Esophagus muscularis mucosa (tissue), 4 donors: ENCODE results near the gene SLC25A1. TPM values are rescaled to one million over a fixed set of nuclear protein-coding genes. Genes with fewer than 3 reads are reported as not detected.

ENCODE experiments used
- DNase-seq: peaks from one replicate; pipeline ENCODE4 v3.0.0-alpha.2; 2017; ENCODE audit errors: extremely low spot score
- H3K27ac ChIP-seq, 4 donors: fragments of 200-600 bp; sonication (generic); replicated peaks in 1 of 4; 1 replicate in 3 of 4; 2 replicates in 1 of 4; pipeline ENCODE4 v1.5.1; 2016 to 2019; ENCODE audit warnings: mild to moderate bottlenecking in 1 of 4
- H3K27me3 ChIP-seq, 4 donors: fragments of 200-600 bp; sonication (generic); one replicate each; pipeline versions ENCODE4 v1.5.1 to v1.6.0; 2016 to 2019
- H3K36me3 ChIP-seq, 4 donors: fragments of 200-600 bp; sonication (generic); one replicate each; pipeline ENCODE4 v1.5.1; 2016 to 2019
- H3K4me1 ChIP-seq, 4 donors: fragments of 200-600 bp; sonication (generic); one replicate each; pipeline ENCODE4 v1.5.1; 2016 to 2019
- H3K4me3 ChIP-seq, 4 donors: fragments of 200-600 bp; sonication (generic); 1 replicate in 2 of 4; 2 replicates in 2 of 4; pipeline ENCODE4 v1.5.1; 2016 to 2019; ENCODE audit warnings: mild to moderate bottlenecking in 4 of 4, moderate library complexity in 1 of 4
- H3K9me3 ChIP-seq, 4 donors: fragments of 200-600 bp; sonication (generic); 1 replicate in 3 of 4; 2 replicates in 1 of 4; pipeline ENCODE4 v1.5.1; 2016 to 2019
- EP300 ChIP-seq: sonication (generic); formaldehyde crosslinking; IDR thresholded peaks from one replicate; pipeline ENCODE4 v1.6.1; 2017; ENCODE audit warnings: antibody characterized with exemption
- POLR2A ChIP-seq: fragments of 450-650 bp; IDR thresholded peaks from one replicate; pipeline ENCODE4 v1.6.1; 2017; ENCODE audit warnings: antibody characterized with exemption, moderate library complexity, mild to moderate bottlenecking, low read depth
- POLR2AphosphoS5 ChIP-seq, 2 donors: sonication (generic); formaldehyde crosslinking; IDR thresholded peaks; one replicate each; pipeline ENCODE4 v1.6.1; 2017; ENCODE audit warnings: antibody characterized with exemption in 2 of 2
- WGBS: methylation state at CpG from one replicate; pipeline ENCODE4 v1.1.5; 2018; 5-methylcytosine and 5-hydroxymethylcytosine counted together
- intact Hi-C: fragments of 100-400 bp; cut with DNase I; formaldehyde crosslinking; loops from one replicate; pipeline ENCODE4 v1.15.1; 2023
- total RNA-seq, 4 donors: library from RNA; depleted of rRNA; stranded (reverse); fragments of >200 nt; gene quantifications; one replicate each; pipeline versions ENCODE4 v1.1.0 to v1.2.1, GENCODE V29; 2016
- TF ChIP-seq, protein P1 (sequence below), 3 experiments: fragments of 200-600 bp in 2 of 3; fragments of 450-650 bp in 1 of 3; sonication (generic) in 2 of 3; IDR thresholded peaks; one replicate each; pipeline ENCODE4 v1.5.1; 2017 to 2019; ENCODE audit warnings: antibody characterized with exemption in 3 of 3, mild to moderate bottlenecking in 2 of 3, moderate library complexity in 1 of 3

The SLC25A1 gene
- total RNA-seq, 4 donors from 2014 or later, result 57.3 to 88.9 (median 71.8) TPM

DNA sequence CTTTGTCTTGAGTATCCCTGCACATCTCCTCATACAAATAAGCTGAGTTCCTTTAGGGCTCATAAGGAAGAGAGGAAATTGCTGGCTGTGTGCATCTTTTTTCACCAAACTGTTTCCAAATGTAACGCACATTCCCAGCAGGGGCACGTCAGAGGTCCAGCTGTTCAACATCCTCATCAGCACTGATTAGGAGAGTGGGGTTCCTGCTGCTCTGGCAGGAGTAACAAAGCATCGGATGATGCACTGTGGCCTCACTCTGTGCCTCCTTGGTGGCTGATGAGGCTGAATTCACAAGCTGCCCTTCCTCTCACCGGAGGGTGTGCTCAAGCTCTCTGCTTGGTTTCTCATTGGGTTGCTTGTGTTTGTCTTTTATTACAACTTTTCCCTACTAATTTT lies 35.5 kb upstream of the SLC25A1 start:
- TF ChIP-seq, protein P1, sequence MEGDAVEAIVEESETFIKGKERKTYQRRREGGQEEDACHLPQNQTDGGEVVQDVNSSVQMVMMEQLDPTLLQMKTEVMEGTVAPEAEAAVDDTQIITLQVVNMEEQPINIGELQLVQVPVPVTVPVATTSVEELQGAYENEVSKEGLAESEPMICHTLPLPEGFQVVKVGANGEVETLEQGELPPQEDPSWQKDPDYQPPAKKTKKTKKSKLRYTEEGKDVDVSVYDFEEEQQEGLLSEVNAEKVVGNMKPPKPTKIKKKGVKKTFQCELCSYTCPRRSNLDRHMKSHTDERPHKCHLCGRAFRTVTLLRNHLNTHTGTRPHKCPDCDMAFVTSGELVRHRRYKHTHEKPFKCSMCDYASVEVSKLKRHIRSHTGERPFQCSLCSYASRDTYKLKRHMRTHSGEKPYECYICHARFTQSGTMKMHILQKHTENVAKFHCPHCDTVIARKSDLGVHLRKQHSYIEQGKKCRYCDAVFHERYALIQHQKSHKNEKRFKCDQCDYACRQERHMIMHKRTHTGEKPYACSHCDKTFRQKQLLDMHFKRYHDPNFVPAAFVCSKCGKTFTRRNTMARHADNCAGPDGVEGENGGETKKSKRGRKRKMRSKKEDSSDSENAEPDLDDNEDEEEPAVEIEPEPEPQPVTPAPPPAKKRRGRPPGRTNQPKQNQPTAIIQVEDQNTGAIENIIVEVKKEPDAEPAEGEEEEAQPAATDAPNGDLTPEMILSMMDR (IDR thresholded peaks at IDR 0.05), result no peak
- TF ChIP-seq POLR2A, result no peak
- TF ChIP-seq POLR2AphosphoS5 (IDR thresholded peaks at IDR 0.05), result no peak
- no peak for TF ChIP-seq EP300
- H3K36me3 ChIP-seq, result peaks cover 0 to 38% (median 29%) of the 10 kb centered on the region in 4 donors
- no peak for DNase-seq
- H3K27ac ChIP-seq, result no peak overlapping the region
- WGBS, result 60% methylated on average over 4 of the region's 4 CpGs
- H3K27me3 ChIP-seq, result no peaks in the 10 kb centered on the region
- H3K4me3 ChIP-seq, result no peak overlapping the region
- intact Hi-C loops, result no loop called here
- peaks cover 0 to 11% (median 2%) of the 10 kb centered on the region in 4 donors for H3K4me1 ChIP-seq
- H3K9me3 ChIP-seq, result no peaks in the 10 kb centered on the region

DNA sequence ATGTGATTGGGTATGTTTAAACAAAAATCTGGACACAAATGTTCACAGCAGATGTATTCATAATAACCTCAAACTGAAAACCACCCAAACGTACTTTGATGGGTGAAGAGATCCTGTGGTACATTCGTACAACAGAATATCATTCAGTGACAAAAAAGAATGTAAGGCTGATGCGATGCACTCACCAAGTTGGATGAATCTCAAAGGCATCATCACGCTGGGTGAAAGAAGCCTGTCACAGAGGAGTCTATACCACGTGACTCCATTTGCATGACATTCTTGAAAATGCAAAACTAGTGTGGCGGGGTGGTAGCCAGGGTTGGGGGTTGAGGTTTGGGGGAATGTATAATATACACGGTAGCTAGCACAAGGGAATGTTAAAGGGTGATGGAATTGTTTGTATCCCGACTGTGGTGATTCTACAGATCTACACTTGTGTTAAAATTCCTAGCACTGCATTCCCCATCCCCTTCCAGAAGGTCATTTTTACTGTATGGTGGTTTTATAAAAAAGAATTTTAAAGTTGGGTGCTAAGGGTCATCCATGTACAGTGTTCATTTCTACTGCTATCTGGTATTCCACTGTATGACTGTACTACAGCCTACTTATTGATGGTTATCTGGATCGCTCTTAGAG lies 35.0 kb upstream of the SLC25A1 start:
- Histone ChIP-seq H3K4me1 (peaks cover 0 to 8% (median 2%) of the 10 kb centered on the region in 4 donors), H3K4me3 (no peak overlapping the region), H3K9me3 (no peaks in the 10 kb centered on the region), H3K36me3 (peaks cover 0 to 43% (median 35%) of the 10 kb centered on the region in 4 donors), H3K27ac (no peak overlapping the region), H3K27me3 (no peaks in the 10 kb centered on the region)
- intact Hi-C loops, result no loop called here
- WGBS, result 72% methylated on average over 9 of the region's 9 CpGs
- TF ChIP-seq EP300 (no peak), POLR2A (no peak), POLR2AphosphoS5 (IDR thresholded peaks at IDR 0.05) (no peak)
- TF ChIP-seq, protein P1 (IDR thresholded peaks at IDR 0.05), result no peak
- DNase-seq, result no peak

DNA sequence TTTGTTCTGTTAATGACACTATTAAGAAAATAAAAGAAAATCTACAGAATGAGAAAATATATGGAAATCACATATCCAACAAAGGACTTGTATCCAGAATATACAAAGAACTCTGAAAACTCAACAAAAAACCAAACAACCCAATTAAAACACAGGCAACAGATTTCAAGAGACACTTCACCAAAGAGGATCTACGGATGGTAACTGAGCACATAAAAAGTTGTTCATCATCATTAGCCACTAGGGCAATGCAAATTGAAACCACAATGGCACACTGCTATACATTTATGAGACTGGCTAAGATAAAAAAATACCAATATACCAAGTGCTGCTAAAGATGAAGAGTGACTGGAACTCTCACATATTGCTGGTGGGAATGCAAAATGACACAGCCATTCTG lies 34.5 kb upstream of the SLC25A1 start:
- Histone ChIP-seq H3K4me3 (no peak overlapping the region), H3K4me1 (peaks cover 0 to 5% (median 2%) of the 10 kb centered on the region in 4 donors), H3K27me3 (no peaks in the 10 kb centered on the region), H3K36me3 (peaks cover 0 to 49% (median 40%) of the 10 kb centered on the region in 4 donors), H3K27ac (no peak overlapping the region), H3K9me3 (no peaks in the 10 kb centered on the region)
- TF ChIP-seq POLR2A (no peak), POLR2AphosphoS5 (IDR thresholded peaks at IDR 0.05) (no peak), EP300 (no peak)
- TF ChIP-seq, protein P1 (IDR thresholded peaks at IDR 0.05), result no peak
- intact Hi-C loops, result no loop called here
- no peak for DNase-seq
- 71% methylated on average over 1 of the region's 1 CpG for WGBS

DNA sequence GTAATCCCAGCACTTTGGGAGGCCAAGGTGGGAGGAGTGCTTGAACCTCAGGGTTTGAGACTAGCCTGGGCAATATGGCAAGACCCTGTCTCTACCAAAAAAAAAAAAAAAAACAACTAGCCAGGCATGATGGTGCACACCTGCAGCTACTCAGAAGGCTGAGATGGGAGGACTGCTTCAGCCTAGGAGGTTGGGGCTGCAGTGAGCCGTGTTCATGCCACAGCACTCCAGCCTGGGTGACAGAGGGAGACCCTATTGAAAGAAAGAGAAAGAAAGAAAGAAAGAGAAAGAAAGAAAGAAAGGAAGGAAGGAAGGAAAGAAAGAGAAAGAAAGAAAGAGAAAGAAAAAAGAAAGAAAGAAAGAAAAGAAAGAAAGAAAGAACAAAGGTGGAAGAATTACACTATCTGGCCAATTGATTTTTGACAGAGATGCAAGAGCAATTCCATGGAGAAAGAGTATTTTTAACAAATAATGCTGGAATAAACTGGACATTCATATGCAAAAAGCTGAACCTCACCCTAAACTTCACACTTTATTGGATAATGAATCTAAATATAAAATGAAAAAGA lies 33.9 kb upstream of the SLC25A1 start:
- no peak for DNase-seq
- no peak overlapping the region for H3K27ac ChIP-seq
- TF ChIP-seq, protein P1 (IDR thresholded peaks at IDR 0.05), result no peak
- TF ChIP-seq POLR2AphosphoS5 (IDR thresholded peaks at IDR 0.05) (no peak), POLR2A (no peak), EP300 (no peak)
- intact Hi-C loops, result no loop called here
- peaks cover 3 to 55% (median 44%) of the 10 kb centered on the region in 4 donors for H3K36me3 ChIP-seq
- H3K4me1 ChIP-seq, result no peaks in the 10 kb centered on the region
- no peaks in the 10 kb centered on the region for H3K27me3 ChIP-seq
- H3K9me3 ChIP-seq, result no peaks in the 10 kb centered on the region
- no peak overlapping the region for H3K4me3 ChIP-seq
- 100% methylated on average over 1 of the region's 1 CpG for WGBS
